Colon (tissue), 2 donors: ENCODE data around the gene F11.
"Not testable (repeated sequence)": the region's sequence is repeated elsewhere in the genome, so short reads cannot be mapped to it uniquely, and the experiment has no call there.

Source experiments
- FAIRE-seq: peaks from 2 replicates; lab custom pipeline; 2012; peaks lifted over from hg19 to GRCh38; lab: Jason Lieb, UNC
- donor health status: control.
- donor health status: control.

The F11 gene

DNA sequence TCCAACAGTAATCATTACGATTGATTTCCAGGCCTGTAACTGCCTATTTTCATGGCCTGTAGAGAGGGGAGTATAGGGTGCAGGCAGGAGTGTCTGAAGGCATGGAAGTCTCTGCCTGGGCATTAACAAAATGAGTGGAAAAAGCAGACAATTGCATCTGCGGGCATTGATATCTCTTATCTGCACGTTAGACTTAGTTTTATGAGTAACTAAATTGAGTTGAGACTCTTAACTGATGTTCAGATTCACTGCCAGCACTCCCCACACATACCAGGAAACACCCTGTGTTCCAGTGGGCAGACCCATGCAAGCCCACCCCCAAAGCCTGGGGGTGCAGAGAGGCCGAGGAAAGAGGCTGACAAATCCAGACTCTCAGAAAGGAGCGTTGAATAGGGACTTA is 33.3 kb downstream of the F11 start:
- no peak for FAIRE-seq

GRCh38 chr4:186300659-186301390 is 34.8 kb downstream of the F11 start:
- FAIRE-seq, result peak; percentile 64

DNA sequence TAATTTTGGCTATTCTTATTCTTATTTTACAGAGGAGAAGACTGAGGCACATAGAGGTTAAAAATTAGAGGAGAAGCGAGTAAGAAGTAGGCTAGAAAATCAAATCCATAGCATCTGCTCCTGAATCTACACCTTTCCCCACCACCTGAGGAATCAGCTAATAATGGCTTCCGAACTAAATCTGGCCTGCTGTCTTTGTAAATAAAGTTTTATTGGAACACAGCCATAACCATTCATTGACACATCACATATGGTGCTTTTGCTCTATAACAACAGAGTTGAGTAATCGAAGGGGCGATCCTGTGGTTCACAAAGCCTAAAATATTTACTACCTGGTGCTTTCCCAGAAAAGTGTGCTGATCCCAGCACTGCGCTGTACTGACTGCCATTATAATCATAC is 38.2 kb downstream of the F11 start:
- FAIRE-seq, result no peak

DNA sequence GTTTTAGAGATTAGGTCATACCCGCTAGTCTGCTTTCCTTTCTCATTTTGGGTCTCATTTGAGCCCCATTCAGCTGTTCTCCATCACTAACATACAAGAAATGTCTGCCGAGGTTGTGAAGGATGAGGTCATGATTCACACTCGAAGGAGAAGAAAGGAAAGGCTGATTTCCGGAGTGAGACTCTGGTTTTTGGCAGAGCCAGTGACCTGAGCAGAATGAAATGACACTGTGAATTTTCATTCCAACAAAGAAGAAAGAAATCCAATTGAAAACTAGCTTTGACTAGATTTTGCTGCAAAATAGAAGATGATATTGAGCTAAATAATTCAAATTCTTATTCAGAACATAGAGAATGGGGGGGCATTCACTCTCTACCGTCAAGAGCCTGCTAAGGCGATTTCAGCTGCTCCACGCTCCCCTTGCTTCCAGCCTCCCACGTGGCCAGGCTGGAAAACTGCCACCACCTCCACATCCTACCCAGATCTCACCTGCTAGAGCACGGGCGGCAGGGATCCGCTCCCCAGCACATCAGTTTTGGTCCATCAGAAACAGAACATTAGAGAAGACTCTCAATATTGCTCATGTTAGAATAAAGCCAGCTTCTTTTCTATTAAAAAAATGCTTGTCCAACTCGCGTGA is 39.0 kb downstream of the F11 start:
- no peak for FAIRE-seq

GRCh38 chr4:186307497-186307896 is 41.5 kb downstream of the F11 start:
- no peak for FAIRE-seq

GRCh38 chr4:186307916-186308315 is 41.9 kb downstream of the F11 start:
- no peak for FAIRE-seq

- no peak for FAIRE-seq
Measured at GRCh38 chr4:186318481-186318880, 52.5 kb downstream of the F11 start.

- FAIRE-seq, result not testable (repeated sequence)
Measured at GRCh38 chr4:186324660-186325059, 58.7 kb downstream of the F11 start.

DNA sequence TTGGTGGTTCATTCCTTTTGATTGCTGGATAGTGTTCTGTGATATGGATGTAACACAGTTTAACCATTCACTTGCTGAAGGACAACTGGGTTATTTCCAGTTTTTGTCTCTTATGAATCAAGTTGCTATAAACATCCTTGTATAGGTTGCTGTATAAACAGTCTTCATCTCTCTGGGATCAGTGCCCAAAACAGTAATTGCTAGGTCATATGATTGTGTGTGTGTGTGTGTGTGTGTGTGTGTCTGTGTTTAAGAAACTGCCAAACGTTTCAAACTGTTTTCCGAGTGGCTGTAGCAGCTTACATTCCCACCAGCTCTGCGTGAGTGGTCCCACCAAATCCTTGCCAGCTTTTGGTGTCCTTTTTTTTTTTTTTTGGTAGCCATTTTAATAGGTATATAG is 60.4 kb downstream of the F11 start:
- no peak for FAIRE-seq

GRCh38 chr4:186329372-186329771 is 63.4 kb downstream of the F11 start:
- FAIRE-seq, result no peak

GRCh38 chr4:186330368-186330767 is 64.4 kb downstream of the F11 start:
- FAIRE-seq, result peak; percentile 18

DNA sequence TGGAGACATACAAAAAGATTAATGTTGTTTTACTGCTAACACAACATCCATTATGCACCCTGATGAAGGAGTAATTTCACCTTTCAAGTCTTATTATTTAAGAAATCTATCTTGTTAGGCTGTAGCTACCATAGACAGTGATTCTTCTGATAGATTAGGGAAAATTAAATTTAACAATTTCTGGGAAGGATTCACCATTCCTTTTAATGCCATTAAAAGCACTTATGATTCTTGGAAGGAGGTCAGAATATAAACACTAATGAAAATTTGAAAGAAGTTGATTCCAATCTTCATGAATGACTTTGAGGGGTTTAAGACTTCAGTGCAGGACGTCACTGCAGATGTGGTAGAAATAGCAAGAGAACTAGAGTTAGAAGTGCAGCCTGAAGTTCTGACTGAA is 69.8 kb downstream of the F11 start:
- FAIRE-seq, result no peak
